ENCODE data around the gene CLDN7.
A peak's percentile ranks its signal among the peaks of the same experiment; 100 is the strongest.

The CLDN7 gene

DNA sequence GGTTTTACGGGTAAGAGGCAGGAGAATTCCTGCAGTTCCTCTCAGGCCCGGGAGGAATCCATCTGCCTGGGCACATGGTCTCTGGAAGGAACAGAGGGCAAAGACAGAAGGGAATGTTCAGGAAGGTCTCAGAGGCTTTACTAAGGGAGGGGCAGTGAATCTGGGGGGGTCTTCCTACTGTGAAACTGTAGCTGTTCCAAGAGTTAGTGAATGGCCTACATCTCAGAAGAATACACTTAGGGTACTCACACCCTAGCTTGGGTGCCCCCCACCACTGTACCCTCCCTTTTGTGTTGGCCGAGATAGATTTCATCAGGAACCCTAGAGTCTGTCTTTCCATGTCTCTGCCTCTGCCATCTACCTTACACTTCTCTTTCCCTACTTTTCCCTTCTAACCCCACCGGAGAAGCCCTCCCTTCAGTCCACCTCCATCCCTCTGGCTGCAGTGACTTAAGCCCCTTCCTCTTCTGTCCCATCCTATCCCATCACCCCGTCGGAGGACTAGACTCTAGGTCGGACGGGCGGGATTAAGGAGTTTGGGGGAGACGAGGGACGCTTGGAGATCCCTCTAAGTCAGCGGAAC, 43.0 kb downstream of the CLDN7 start:
- no peak for DNase-seq (ENCODE audit: low read depth)

DNA sequence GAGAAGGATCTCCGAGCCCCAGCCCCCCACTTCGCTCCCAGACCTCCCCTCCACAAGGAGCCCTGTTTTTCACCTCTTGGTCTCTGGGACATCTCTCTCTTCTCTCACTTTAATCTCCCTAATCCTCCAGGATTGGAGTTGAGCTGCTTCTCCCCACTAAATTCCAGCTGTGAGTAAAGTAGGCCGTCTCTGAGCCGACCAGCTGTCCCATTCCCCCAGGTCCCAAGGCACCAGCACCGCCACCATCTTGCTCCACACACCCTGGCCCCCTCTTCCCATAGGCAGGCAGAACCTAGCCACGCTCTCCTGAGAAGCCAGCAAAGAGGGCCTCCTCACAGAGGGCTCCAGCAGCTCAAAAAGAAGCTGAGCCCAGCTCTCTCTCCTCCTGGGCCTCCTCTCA, 43.5 kb downstream of the CLDN7 start:
- no peak for DNase-seq (ENCODE audit: low read depth)

DNA sequence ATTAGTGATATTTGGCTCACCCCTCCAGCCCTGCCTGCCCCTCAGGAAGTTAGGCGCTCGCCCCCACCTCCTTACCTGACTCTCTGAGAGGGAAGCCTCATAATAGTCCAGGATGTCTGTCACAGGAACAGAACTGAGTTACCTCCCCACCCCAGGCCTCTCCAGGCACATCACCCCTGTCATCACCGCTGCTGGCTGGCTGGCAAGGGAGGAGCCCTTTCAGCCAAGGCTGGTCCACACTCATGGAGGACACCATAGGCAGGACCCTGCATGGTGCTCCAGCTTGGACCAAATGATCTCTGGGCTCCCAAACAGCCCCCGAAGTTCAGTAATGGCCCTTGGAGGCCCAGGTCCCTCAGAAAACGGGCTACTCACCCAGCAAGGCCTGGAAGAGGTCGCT, 44.1 kb downstream of the CLDN7 start:
- DNase-seq (ENCODE audit: low read depth): no peak

DNA sequence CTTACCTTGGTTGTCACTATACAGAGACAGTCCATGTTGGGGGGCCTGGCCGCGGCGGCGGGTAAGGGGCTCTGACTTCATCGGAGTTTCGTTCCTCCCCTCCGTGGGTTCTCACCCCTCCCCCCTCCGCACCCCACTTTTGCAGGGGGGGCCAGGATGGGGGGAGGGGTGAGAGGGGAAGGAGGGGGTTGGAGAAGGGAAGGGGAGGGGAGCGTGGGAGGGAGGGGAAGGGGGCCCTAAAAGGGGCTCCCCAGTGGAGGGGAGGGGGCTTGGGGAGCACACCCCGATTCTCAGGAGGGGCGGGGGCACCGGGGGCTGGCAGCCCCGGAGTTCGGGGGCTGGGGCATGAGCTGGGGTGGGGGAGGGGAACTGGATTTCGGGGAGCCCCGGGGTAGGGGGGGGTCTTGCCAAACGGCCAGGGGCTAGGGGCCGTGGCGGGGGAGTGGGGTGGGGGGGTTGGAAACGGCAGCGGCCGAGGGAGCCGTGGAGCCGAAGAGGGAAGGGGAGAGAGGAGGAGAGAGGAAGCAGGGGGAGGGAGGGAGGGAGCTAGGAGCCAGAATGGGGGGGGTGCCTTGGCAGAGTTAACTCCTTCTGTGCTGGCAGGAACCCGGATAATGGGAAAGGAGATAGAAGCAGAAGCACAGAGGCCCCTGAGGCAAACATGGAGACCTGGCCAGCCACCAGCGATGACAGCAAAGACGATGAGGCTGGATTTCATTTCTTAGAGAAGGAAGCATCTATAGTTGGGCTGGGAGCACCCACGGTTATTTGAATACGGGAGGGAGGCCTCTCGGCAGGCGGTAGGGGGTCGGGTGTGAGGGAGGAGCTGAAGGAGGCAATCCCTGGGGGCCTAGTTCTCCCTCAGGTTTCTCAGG, 44.9 kb downstream of the CLDN7 start:
- DNase-seq (ENCODE audit: low read depth): no peak

DNA sequence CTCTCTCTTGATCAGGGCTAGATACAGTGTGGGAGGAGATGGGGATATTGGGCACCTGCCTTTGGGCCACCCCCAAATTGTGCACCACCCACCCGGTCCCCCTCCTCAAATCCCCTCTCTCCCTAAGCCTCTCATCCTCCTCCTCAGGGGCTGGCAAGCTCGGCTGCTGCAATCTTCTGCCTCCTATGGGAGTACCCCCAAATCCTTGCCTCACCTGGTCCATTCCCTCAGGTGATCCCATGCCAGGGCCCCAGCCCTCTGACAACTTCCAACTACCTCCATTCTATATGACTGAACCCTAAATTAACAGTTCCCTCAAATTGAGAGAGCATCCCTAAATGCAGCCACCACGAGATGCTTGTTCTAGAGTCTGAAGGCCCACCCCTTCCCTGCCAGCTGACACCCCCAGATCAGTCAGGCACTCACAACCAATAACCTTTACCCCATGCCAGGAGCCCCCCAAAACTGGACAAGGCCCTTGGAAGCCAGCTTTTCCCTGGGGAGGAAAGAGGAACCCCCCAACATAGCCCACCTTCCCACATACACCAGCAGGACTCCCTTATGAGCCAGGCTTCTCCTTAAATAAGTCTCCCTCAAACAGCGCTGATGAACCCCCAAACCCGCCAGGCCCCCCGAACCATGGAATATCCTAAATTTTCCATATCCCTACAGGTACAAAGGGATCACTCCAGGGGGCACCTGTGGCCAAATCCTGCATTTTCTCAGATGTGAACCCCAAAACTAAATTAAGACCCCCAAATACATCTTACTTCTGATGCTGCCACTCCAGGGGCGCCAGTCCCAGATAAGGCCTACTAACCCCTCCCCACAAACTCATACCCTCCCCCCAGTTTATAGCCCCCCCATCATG, 45.8 kb downstream of the CLDN7 start:
- DNase-seq (ENCODE audit: low read depth): no peak

DNA sequence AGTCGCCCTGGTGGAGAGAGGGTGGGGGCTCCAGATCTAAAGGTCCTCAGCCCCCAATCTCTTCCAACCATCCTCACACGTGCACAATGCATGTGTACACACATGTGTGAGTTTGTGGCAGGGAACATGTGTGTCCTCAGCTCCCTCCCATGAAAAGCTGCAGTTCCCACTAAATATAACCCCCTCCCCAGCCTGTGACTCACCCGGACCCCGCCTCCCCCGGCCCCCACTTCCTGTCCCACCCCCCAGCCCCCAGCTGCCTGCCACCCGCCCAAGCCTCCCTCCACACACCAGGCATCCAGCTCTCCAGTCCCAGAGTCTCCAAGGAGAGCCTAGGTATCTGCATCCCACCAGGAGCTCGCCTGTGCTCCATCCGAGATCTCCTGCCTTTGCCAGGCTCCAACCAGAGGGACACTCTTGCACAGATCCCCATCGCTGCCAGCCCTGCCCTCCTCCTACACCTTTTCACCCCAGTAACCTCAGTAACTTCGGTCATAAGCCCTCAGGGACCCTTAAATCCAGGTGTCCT, 46.6 kb downstream of the CLDN7 start:
- no peak for DNase-seq (ENCODE audit: low read depth)

DNA sequence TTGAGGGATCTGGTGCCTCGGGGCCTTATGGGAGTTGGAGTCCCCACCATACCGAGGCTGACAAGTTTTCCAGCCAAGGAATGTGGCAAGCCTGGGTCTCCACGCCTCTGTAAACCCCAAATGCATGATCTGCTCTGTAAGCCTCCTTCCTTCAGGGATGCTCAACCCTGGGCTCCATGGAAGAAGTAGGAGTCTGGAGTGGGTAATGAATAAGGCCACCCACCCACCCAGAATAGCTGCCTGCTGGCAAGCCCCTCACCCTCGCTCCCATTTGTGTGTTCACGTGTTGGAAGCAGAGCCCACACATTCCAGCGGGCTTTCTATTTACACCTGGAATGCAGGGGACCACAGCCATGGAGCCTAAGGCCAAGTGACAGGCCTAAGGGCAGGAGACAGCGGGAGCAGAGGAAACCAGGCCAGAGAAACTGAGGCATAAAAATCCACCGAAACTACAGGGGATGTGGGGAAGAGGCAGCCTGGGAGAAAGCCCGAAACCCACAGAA, 47.1 kb downstream of the CLDN7 start:
- no peak for DNase-seq (ENCODE audit: low read depth)

DNA sequence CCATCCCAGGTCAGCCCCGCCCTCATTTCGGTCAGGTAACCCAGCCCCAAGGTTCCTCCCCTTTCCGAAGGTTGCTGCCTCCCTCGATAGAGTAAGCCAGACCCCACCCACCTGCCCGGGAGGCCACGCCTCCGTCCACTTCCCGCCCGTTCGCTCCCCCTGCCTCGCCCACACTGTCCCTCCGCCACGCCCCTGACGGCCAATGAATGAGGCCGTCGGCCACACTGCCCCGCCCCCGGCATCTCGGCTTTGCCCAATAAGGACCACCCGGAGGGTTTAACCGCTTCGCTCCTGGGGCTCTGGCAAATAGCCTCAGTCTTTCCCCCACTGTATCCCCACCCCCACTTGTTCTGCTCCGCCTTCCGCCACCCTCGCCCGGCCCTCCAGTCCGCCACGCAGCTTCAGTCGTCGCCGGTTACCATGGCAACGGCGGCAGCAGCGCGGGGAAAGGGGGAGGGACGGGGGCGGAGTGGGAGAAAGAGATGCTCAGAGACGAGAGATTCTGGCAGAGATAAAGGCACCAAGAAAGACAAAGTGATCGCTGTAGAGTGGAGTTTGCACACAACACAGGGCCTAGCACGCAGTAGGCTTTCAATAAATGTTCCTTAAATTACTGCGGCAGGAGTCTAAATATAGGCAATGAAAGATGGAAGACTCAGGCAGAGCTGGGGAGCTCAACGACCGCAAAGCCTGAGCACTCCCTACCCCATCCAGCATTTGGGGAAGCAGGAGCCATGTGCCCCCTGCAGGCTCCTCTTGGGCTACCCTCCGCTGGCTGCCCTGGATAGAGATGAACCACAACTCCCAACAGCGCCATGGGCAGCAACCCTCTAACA, 47.8 kb downstream of the CLDN7 start:
- peak; percentile 98 for DNase-seq (ENCODE audit: low read depth)

DNA sequence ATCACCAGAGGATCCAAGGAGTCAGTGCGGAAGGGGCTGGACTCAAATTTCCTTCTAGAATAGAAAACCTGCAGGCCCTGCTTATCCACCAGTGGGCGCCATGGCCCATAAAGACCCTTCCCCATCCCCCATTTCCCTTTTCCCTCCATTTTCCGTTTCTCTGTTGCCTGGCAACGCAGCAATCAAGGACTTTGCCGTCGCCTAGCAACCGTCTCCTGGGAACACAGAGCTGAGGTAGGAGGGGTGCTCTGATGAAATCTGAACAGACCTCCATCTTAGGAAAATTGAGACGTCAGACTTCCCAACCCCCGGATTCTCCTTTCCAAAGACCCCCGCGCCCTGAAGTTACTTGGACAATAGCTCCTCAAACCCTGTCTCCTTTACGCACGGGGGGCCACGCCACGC, 48.4 kb downstream of the CLDN7 start:
- no peak for DNase-seq (ENCODE audit: low read depth)

DNA sequence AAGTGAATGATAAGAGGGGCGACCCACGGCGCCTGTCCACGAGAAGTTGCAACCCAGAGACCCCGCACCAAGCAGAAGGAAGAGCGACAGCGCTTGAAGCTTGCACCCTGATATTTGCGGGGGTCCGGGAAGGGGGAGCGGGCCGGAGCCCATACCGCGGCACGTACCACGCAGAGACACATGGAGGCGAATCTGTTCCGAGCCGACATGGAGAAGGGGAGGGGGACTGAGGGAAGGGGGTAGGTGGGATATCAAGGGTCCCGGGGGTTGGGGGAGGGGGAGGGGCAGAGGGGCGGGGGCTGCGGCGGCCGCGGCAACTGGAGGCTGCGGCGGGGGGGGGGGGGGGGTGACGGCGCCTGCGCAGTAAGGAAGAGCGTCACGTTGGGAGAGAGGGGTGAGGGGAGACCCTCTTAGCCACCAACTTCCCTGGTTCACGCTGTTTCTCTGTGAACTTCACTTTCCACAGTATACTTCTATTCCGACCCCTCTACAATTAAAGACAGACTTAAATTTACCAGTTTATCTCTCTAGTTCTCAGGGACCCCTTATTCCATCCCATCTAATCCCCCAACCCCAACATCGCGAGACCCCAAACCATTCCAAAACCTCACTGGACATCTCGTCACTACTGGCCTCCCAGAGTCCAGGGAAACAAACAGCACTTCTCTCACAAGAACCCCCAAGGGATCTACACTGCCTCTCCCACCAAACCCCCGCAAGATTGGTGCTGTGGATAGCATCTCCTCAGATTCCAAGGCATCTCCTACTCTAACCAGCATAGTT, 50.6 kb downstream of the CLDN7 start:
- DNase-seq (ENCODE audit: low read depth): no peak
